Aorta (tissue), 5 donors: ENCODE results near the gene EN1. TPM values are rescaled to one million over a fixed set of nuclear protein-coding genes. Genes with fewer than 3 reads are reported as not detected.

ENCODE experiments used
- ATAC-seq: fragments of 200-7000 bp; cut with Tn5 transposase; one replicate; pipeline ENCODE4 v1.9.1; 2022; ENCODE audit warnings: moderate library complexity; ENCODE audit not compliant: low FRiP score
- DNase-seq, 2 donors: peaks; one replicate each; pipeline ENCODE4 v3.0.0-alpha.2; 2020
- H3K27ac ChIP-seq, 2 donors: one replicate each; pipeline ENCODE4 v1.5.1; 2013; ENCODE audit warnings: low read length in 2 of 2, mild to moderate bottlenecking in 2 of 2, moderate library complexity in 2 of 2, control low read depth in 1 of 2, inconsistent platforms in 1 of 2, low read depth in 1 of 2
- H3K27me3 ChIP-seq, 2 donors: one replicate each; pipeline ENCODE4 v1.6.1; 2013; ENCODE audit warnings: control low read depth in 1 of 2, low read length in 1 of 2, mild to moderate bottlenecking in 1 of 2, moderate library complexity in 1 of 2; ENCODE audit not compliant: insufficient read depth in 2 of 2, control insufficient read depth in 1 of 2
- H3K36me3 ChIP-seq, 2 donors: one replicate each; pipeline ENCODE4 v1.6.1; 2013; ENCODE audit warnings: control low read depth in 1 of 2, low read length in 1 of 2, mild to moderate bottlenecking in 1 of 2; ENCODE audit not compliant: insufficient read depth in 2 of 2, control insufficient read depth in 1 of 2
- H3K4me1 ChIP-seq, 2 donors: one replicate each; pipeline ENCODE4 v1.6.1; 2013; ENCODE audit warnings: low read length in 2 of 2, control low read depth in 1 of 2, mild to moderate bottlenecking in 1 of 2, moderate library complexity in 1 of 2; ENCODE audit not compliant: insufficient read depth in 2 of 2, control insufficient read depth in 1 of 2
- H3K4me3 ChIP-seq, 2 donors: one replicate each; pipeline ENCODE4 v1.5.1; 2013; ENCODE audit warnings: low read length in 2 of 2, control low read depth in 1 of 2, mild to moderate bottlenecking in 1 of 2
- H3K9me3 ChIP-seq: one replicate; pipeline ENCODE4 v1.6.1; 2013; ENCODE audit warnings: mild to moderate bottlenecking, low read length; ENCODE audit not compliant: control insufficient read depth
- WGBS, 2 donors: extraction: QIAGEN DNeasy Blood & Tissue Kit; methylation state at CpG; one replicate each; pipeline ENCODE4 v1.1.7; 2013; 5-methylcytosine and 5-hydroxymethylcytosine counted together
- intact Hi-C, 2 donors: fragments of 100-400 bp; cut with DNase I; formaldehyde crosslinking; loops; one replicate each; pipeline versions ENCODE4 v1.14.2 to v1.15.0; 2022
- polyA plus RNA-seq, 2 donors: library from polyadenylated mRNA; stranded (reverse); fragments of 200-250 nt; gene quantifications; one replicate each; pipeline ENCODE4 v1.2.3, GENCODE V29; 2013
- total RNA-seq, 2 donors: library from RNA; stranded (reverse); fragmentation: NEBNext Ultra II Directional; extraction: Animal tissue kit (Norgen Biotek cat#: 25700); gene quantifications; one replicate each; pipeline ENCODE4 v1.2.1, GENCODE V29; 2021
- donor health status: healthy with polysubstance abuse.
- donor health status: Bipolar disorder and iron deficiency.
- donor health status: DM: no; HTN: no; CAD: no.
- donor health status: DM: no; HTN: no; CAD: no.
- donor health status: DM: yes; HTN: yes; CAD: no.

Gene EN1
- total and polyA plus RNA-seq, 4 donors = not detected

DNA sequence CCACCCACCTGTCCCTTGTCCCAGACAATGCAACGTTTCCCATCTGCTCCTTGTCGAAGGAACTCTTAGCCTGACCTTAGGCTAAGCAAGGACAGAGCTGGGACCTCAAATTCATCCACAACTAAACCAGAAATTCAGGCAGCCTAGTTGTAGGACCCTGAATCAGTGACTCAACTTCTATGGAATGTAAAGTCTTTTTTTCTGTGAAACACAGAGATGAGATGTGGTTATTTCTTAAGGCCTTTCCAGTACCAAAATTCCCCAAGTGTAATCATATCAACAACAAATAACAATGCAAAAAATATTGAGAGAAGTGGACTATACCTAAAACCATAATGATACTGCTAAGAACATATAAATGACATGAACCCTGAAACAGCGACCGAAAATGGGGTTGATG is 46.7 kb downstream of the EN1 start:
- Histone ChIP-seq H3K27ac (no peak overlapping the region), H3K36me3 (no peaks in the 10 kb centered on the region), H3K9me3 (no peaks in the 10 kb centered on the region), H3K4me1 (no peaks in the 10 kb centered on the region), H3K27me3 (no peaks in the 10 kb centered on the region), H3K4me3 (no peak overlapping the region)
- ATAC-seq = no peak
- no peak for DNase-seq
- intact Hi-C loops = no loop called here
- WGBS, 2 donors = 78 to 79% methylated on average over 4 of the region's 4 CpGs

DNA sequence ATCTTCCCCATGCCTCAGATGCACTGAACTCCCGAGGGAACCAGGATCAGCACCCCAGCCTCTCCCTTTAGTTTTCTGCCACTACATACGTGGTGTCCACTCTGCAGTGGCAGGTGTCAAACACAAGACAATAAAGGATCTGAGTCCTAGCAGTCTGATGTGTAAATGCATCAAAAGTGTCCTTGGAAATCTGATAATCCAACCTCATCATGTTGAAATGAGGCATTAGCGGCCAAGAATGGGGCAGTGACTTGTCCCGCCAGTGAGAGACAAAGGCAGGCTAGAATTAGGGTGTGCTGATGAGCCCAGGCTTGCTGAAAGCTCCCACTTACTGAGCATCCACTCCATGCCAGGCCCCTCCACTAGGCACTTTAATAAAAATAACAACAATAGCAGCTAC is 52.9 kb downstream of the EN1 start:
- no peaks in the 10 kb centered on the region for H3K9me3 ChIP-seq
- DNase-seq = no peak
- WGBS, 2 donors = 79% methylated on average over 4 of the region's 4 CpGs
- no peak overlapping the region for H3K27ac ChIP-seq
- intact Hi-C loops = no loop called here
- H3K4me3 ChIP-seq = no peak overlapping the region
- H3K27me3 ChIP-seq = peaks cover 0 to 2% of the 10 kb centered on the region in 2 donors
- ATAC-seq = no peak
- no peaks in the 10 kb centered on the region for H3K4me1 ChIP-seq
- no peaks in the 10 kb centered on the region for H3K36me3 ChIP-seq

Other genes starting within 250 kb of the EN1 start
- 10 to 100 TPM; 22.2 to 29.2 TPM for gene MARCO, start 94.5 kb upstream of the EN1 start, total RNA-seq
- 1 to 10 TPM in 1 of 2 donors, under 1 TPM in 1; 0.54 to 1.1 TPM for gene MARCO, start 94.5 kb upstream of the EN1 start, polyA plus RNA-seq